ENCODE data around the gene FYN. TPM values are rescaled to one million over a fixed set of nuclear protein-coding genes. Genes with fewer than 3 reads are reported as not detected.

The FYN gene
- total RNA-seq, 1 donor from 2014 or later: 260 TPM

DNA sequence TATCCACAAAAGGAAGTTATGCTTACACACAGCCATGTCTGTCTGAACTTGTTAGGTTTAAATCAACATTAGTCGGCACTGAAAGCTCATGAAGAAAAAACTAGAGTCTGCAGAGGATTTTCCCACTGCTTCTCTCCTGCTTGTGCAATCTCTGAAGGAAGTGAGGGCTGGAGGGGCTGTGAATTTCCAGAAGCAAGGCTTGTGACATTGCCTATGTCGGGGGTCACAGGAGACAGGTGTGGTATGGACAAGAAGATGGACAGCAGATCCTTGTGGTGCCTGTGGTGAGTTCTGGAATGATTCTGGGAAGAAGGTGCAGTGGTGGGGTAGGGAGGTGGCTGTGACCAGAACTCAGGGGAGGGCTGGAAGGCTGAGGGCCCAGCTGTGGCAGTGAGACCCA is 183.3 kb downstream of the FYN start:
- H3K4me1 Mint-ChIP-seq: peaks cover 30% of the 10 kb centered on the region
- no peaks in the 10 kb centered on the region for H3K9me3 Mint-ChIP-seq
- no peak overlapping the region for H3K27ac Mint-ChIP-seq (ENCODE audit: unreplicated experiment)
- DNase-seq (ENCODE audit: low read depth, low spot score): no peak
- H3K27me3 Mint-ChIP-seq (ENCODE audit: low read depth): no peaks in the 10 kb centered on the region
- H3K4me3 Mint-ChIP-seq: no peak overlapping the region
- peaks cover 31% of the 10 kb centered on the region for H3K36me3 Mint-ChIP-seq (ENCODE audit: low read depth)
- TF ChIP-seq CTCF (conservative IDR thresholded peaks at IDR 0.05): no peak

GRCh38 chr6:111689419-111689818 is 183.8 kb downstream of the FYN start:
- Mint-ChIP-seq H3K4me1 (peaks cover 35% of the 10 kb centered on the region), H3K9me3 (no peaks in the 10 kb centered on the region), H3K27ac (ENCODE audit: unreplicated experiment) (no peak overlapping the region), H3K27me3 (ENCODE audit: low read depth) (no peaks in the 10 kb centered on the region), H3K36me3 (ENCODE audit: low read depth) (peaks cover 29% of the 10 kb centered on the region), H3K4me3 (no peak overlapping the region)
- DNase-seq (ENCODE audit: low read depth, low spot score): no peak
- TF ChIP-seq CTCF (conservative IDR thresholded peaks at IDR 0.05): no peak

- H3K27me3 Mint-ChIP-seq (ENCODE audit: low read depth): no peaks in the 10 kb centered on the region
- H3K4me3 Mint-ChIP-seq: no peak overlapping the region
- DNase-seq (ENCODE audit: low read depth, low spot score): no peak
- H3K4me1 Mint-ChIP-seq: peaks cover 45% of the 10 kb centered on the region
- peaks cover 31% of the 10 kb centered on the region for H3K36me3 Mint-ChIP-seq (ENCODE audit: low read depth)
- no peaks in the 10 kb centered on the region for H3K9me3 Mint-ChIP-seq
- TF ChIP-seq CTCF (conservative IDR thresholded peaks at IDR 0.05): no peak
- no peak overlapping the region for H3K27ac Mint-ChIP-seq (ENCODE audit: unreplicated experiment)
These were observed 184.9 kb downstream of the FYN start for GRCh38 chr6:111688331-111688730.

GRCh38 chr6:111687652-111688051 is 185.6 kb downstream of the FYN start:
- no peaks in the 10 kb centered on the region for H3K27me3 Mint-ChIP-seq (ENCODE audit: low read depth)
- no peaks in the 10 kb centered on the region for H3K9me3 Mint-ChIP-seq
- DNase-seq (ENCODE audit: low read depth, low spot score): no peak
- no peak overlapping the region for H3K4me3 Mint-ChIP-seq
- peaks cover 31% of the 10 kb centered on the region for H3K36me3 Mint-ChIP-seq (ENCODE audit: low read depth)
- TF ChIP-seq CTCF (conservative IDR thresholded peaks at IDR 0.05): no peak
- peaks cover 45% of the 10 kb centered on the region for H3K4me1 Mint-ChIP-seq
- no peak overlapping the region for H3K27ac Mint-ChIP-seq (ENCODE audit: unreplicated experiment)

DNA sequence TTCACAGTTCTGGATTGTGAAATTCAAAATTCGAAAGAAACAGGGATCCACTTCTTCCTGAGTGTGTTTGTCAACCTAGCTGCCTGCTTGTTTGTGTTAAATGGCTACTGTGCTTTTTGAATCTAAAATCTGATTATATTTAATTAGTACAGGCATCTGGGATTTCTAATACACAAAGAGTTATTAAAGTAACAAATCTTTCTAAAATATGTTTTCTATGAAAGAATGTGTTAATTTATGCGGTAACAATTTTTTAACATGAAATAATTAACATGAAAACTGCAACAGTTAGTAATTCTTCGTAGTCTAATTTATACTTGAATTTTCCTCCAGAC is 186.4 kb downstream of the FYN start:
- no peak for DNase-seq (ENCODE audit: low read depth, low spot score)
- H3K27ac Mint-ChIP-seq (ENCODE audit: unreplicated experiment): no peak overlapping the region
- peak overlapping the region; percentile 55 for H3K4me3 Mint-ChIP-seq
- H3K36me3 Mint-ChIP-seq (ENCODE audit: low read depth): peaks cover 37% of the 10 kb centered on the region
- peaks cover 45% of the 10 kb centered on the region for H3K4me1 Mint-ChIP-seq
- no peak for TF ChIP-seq CTCF (conservative IDR thresholded peaks at IDR 0.05)
- H3K9me3 Mint-ChIP-seq: no peaks in the 10 kb centered on the region
- no peaks in the 10 kb centered on the region for H3K27me3 Mint-ChIP-seq (ENCODE audit: low read depth)
